Stimulated activated CD4-positive, alpha-beta T cell treated with anti-CD3 and anti-CD28 coated beads, Interleukin-4, amount 100 ng/mL, for 4 hours (primary cell): ENCODE results near the gene IQCM.

ENCODE experiments used
- DNase-seq, 2 experiments: peaks; one replicate each; pipeline ENCODE4 v3.0.0-alpha.2; 2020

The IQCM gene

GRCh38 chr4:149708513-149709130 is 107.0 kb downstream of the IQCM start:
- DNase-seq: no peak

DNA sequence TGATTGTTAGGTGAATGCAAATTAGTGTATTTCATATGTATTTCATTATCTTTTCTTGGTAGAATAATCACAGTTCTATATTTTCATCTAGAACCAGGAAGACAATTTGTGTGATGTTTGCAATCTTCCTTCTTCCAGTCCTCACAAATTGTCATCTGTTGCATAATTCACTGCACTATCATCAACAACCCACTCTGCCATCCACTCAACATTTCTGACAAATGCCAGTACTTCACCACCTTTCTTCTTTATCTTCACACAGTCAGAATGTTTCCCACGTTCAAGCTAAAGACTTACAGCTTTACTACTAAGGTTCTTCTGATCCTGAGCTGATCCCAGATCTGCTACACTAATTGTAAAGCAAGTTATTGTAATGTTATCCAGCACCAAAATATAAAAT is 107.8 kb downstream of the IQCM start:
- no peak for DNase-seq

GRCh38 chr4:149706942-149707341 is 108.7 kb downstream of the IQCM start:
- DNase-seq: no peak

DNA sequence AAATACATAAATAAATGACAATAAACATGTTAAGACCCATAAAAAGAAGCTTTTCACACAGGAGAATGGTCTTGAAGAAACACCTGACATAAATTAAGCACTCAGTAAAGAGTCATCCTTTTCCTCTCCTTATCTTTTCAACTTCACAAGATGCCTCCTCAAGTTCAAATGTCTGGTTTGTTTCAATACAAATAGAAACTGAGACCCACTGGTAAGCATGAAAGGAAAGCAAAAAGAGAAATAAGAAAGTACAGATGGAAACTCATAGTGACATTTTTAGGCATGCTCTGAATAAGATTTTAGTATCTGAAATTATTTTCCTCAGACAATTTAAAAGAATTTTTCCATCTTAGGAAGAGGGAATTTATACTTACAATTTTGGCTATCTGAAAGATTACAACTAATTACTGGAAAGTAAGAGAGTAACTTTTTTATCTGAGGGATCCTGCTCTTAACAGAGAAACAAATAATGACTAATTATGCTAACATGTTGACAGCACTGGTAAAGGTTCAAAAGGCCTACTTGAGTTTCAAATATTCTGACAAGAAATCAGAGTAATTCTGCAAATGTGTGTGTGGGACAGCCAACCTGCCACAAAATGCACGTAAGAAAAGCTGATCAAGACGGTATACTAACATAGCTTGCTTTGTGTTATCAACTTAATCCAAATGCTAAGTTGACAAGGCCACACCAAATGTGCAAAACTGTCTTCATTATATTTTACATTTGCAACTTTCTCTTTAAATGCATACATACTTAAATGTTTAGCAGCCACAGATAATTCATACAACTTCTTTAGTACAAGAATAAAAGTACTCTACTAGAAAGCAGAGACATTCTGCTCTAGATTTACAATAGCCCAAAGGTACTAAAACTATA is 113.0 kb downstream of the IQCM start:
- DNase-seq: no peak

GRCh38 chr4:149701435-149702156 is 114.0 kb downstream of the IQCM start:
- DNase-seq: no peak

GRCh38 chr4:149700272-149700671 is 115.4 kb downstream of the IQCM start:
- no peak for DNase-seq

DNA sequence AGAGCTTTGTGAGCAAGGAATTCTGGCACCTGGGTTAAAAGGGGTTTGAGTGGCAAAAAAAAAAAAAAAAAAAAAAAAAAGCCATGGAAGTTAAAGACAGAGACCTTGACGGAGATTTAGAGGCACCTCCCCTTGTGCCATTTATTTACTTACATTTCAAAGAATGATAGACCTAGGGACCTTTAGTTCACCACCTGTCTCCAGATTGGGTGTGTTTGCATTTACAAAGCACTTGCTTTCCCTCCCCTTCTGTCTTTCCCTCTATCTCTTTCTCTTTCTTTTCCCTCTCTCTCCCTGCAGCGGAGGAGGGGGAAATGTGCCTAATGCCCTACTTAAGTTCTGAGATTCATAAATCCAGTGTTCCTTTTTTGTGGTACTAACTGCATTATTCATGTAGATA is 116.0 kb downstream of the IQCM start:
- no peak for DNase-seq

GRCh38 chr4:149690726-149691125 is 124.9 kb downstream of the IQCM start:
- no peak for DNase-seq

- no peak for DNase-seq
Measured at GRCh38 chr4:149684516-149684915, 131.1 kb downstream of the IQCM start.

GRCh38 chr4:149676076-149676475 is 139.6 kb downstream of the IQCM start:
- DNase-seq: no peak

GRCh38 chr4:149645790-149646189 is 169.9 kb downstream of the IQCM start:
- DNase-seq: no peak

- DNase-seq: no peak
Measured at GRCh38 chr4:149638073-149638472, 177.6 kb downstream of the IQCM start.

- DNase-seq: no peak
Measured at GRCh38 chr4:149634368-149634767, 181.3 kb downstream of the IQCM start.

DNA sequence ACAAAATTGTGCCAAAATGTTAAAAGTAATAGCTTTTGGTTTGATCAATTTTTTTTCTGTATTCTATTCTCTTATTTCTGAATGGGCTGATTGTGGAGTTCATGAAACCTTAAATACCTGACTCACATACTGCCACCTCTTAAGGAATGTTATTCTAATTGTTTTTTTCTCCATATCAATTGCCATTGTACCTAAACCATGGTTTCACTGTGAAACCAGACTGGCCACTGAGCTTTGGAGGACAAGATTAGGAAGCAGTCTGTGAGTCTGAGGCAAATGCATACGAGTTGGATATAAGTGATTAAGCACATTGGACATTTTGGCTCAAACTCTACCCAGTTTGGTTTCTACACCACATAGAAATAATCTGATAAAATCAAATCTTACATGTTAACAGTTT is 184.0 kb downstream of the IQCM start:
- DNase-seq: no peak

GRCh38 chr4:149630064-149630463 is 185.6 kb downstream of the IQCM start:
- no peak for DNase-seq

DNA sequence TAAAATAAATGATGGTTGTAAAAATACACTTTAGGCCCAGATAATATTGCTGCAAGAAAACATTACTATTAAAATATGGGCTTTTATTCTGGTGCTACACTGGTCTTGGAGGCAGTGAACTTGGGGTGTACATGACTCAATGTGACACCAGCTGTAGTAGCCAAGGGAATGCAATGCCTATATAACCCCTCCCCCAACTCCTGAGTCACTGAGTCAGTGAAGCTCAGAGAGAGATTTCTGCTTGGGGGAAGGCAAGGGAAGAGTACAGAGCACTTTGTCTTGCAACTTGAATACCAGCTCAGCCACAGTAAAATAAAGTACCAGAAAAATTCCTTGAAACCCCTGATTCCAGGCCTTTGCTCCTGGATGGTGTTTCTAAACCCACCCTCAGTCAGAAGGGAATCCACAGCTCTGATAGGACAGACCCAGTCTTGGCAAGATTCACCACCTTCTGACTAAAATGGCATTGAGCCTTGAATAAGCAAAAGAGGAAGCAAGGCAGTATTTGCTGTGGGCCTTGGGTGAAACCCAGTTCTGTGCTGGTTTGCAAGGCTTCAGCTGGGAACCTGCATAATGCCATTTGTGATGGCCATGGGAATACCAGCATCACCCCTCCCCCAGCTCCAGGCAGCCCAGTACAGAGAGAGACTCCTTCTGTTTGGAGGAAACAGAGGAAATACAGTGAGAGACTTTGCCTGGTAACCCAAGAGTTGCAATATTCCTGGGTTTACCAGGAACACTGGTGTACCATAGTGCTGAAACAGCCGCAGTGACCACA is 209.9 kb downstream of the IQCM start:
- DNase-seq: no peak

GRCh38 chr4:149604827-149605226 is 210.8 kb downstream of the IQCM start:
- DNase-seq: no peak

DNA sequence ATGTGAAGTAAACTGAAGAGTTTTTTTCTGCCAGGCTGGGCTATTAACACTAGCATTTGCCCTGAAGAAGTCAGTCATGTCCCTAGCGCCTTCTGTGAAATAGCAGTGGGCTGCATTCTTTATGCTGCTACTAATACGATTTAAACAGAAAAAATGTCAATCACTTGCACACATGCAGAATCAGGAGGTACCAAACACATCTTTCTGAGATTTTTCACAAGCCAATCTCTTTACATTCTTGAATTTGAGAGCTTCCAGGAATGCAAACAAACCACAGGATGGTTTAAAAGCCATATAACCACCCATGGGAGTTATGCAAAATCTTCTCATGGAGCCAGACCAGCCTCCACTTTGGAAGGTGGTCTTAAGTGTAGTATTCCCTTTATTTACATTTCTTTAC is 220.1 kb downstream of the IQCM start:
- DNase-seq: no peak

DNA sequence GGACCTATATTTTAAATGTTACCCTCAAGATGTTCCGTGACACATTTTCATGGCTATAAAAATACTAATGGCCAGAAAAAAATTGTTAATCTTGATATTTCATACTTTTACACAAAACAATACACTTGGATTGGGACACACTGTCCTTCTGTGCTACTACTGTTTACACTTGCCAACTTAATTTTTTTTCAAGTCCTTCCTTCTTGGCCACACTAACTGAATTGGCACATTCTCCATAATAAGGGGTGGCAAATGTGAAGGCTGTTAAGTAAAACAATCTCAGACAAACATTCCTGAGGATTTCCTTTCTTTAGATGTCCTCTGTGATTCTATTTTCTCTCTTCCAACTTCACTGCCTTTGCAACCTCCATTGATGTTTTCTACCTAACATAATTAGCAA is 225.8 kb downstream of the IQCM start:
- no peak for DNase-seq

- DNase-seq: no peak
Measured at GRCh38 chr4:149584722-149585121, 230.9 kb downstream of the IQCM start.

DNA sequence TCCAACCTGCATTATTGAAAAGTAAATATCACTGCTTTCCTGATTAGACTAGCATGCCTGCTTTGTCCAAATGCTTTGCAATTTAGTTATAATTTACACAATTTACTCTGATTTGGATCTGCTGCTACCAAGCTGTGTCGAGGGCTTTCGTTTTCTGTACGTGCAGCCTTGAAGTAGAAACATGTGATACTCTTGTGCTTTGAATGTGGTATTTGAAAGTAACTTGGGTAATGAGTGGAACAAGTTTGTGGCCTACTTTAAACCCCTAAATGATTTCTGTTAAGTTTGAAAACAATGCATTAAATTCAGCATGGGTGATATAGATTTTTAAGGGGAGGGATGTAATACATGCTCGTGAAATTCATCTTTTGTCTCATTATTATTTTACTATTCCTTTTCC is 240.7 kb downstream of the IQCM start:
- DNase-seq: no peak

GRCh38 chr4:149572716-149573115 is 242.9 kb downstream of the IQCM start:
- no peak for DNase-seq

DNA sequence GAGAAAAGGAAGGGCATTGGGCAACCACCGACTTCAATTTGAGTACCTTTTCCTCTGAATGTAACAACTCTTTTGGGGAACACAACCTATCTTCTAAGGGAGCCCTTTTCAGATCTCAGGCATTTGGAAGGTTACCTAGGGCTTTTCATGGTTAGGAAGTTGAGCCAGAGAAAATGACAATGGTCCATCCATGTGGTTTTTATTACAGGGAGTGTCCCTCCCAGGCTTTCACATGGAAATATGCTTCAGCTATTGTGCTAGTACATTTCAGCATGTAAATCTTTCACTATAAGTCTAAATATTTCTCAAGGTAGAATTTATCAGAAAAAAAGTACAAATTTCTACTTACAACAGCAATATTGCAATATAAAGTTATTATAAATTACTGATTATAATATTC is 259.8 kb downstream of the IQCM start:
- no peak for DNase-seq
